Adrenal gland (tissue), 12 donors: ENCODE measurements around the gene ARHGEF2. TPM values are rescaled to one million over a fixed set of nuclear protein-coding genes. Genes with fewer than 3 reads are reported as not detected.

ENCODE experiments used
- DNase-seq, 7 donors: peaks; one replicate each; pipeline ENCODE4 v3.0.0-alpha.2; 2019 to 2020
- H3K27ac ChIP-seq, 5 donors: fragments of 200-600 bp; sonication (generic) in 4 of 5; 1 replicate in 3 of 5; 2 replicates in 2 of 5; pipeline versions ENCODE4 v1.5.1 to v1.8.0; 2016 to 2020; ENCODE audit warnings: mild to moderate bottlenecking in 1 of 5
- H3K27me3 ChIP-seq: fragments of 200-600 bp; 2 replicates; pipeline ENCODE4 v1.8.0; 2021
- H3K36me3 ChIP-seq, 2 donors: fragments of 200-600 bp; replicated peaks in 1 of 2; 1 replicate in 1 of 2; 2 replicates in 1 of 2; pipeline versions ENCODE4 v1.5.1 to v1.8.0; 2018 to 2022
- H3K4me1 ChIP-seq, 2 donors: fragments of 200-600 bp; replicated peaks in 1 of 2; 1 replicate in 1 of 2; 2 replicates in 1 of 2; pipeline versions ENCODE4 v1.5.1 to v1.8.0; 2018 to 2021
- H3K4me3 ChIP-seq, 4 donors: fragments of 200-600 bp; sonication (generic) in 3 of 4; one replicate each; pipeline ENCODE4 v1.5.1; 2016 to 2018
- H3K9me3 ChIP-seq, 3 donors: fragments of 200-600 bp; sonication (generic) in 1 of 3; replicated peaks in 1 of 3; 1 replicate in 2 of 3; 2 replicates in 1 of 3; pipeline versions ENCODE4 v1.5.1 to v1.8.0; 2016 to 2021
- POLR2A ChIP-seq, 2 donors: fragments of 450-650 bp; IDR thresholded peaks; one replicate each; pipeline ENCODE4 v1.6.1; 2017; ENCODE audit warnings: antibody characterized with exemption in 2 of 2, mild to moderate bottlenecking in 2 of 2, moderate library complexity in 1 of 2
- WGBS, 4 donors: extraction: QIAGEN DNeasy Blood & Tissue Kit in 2 of 4; methylation state at CpG; one replicate each; pipeline versions ENCODE4 v1.1.5 to v1.1.7; 2013 to 2017; 5-methylcytosine and 5-hydroxymethylcytosine counted together
- intact Hi-C, 2 donors: fragments of 100-400 bp; cut with DNase I; formaldehyde crosslinking; loops; one replicate each; pipeline versions ENCODE4 v1.14.1 to v1.15.0; 2022 to 2023
- polyA plus RNA-seq, 3 donors: library from polyadenylated mRNA; stranded (reverse); fragments of 200-250 nt in 2 of 3; fragments of 350-450 nt in 1 of 3; fragmentation: Illumina TruSeq in 1 of 3; extraction: RNeasy Lipid Tissue Mini Kit (QIAGEN cat#74804) in 1 of 3; gene quantifications; one replicate each; pipeline ENCODE4 v1.2.3, GENCODE V29; 2013 to 2014
- total RNA-seq, 9 donors: library from RNA; depleted of rRNA in 4 of 9; stranded (reverse); fragments of >200 nt in 4 of 9; fragments of 120-200 nt in 1 of 9; fragmentation: NEBNext Ultra II Directional in 1 of 9; extraction: Animal tissue kit (Norgen Biotek cat#: 25700) in 1 of 9; gene quantifications; one replicate each; pipeline versions ENCODE4 v1.1.0 to v1.2.4, GENCODE V29; 2013 to 2023
- TF ChIP-seq, protein P1 (sequence below), 6 experiments: fragments of 450-650 bp in 4 of 6; fragments of 200-600 bp in 2 of 6; sonication (generic) in 1 of 6; IDR thresholded peaks; 1 replicate in 5 of 6; 2 replicates in 1 of 6; pipeline versions ENCODE4 v1.5.1 to v1.8.0; 2016 to 2021; ENCODE audit warnings: antibody characterized with exemption in 6 of 6, mild to moderate bottlenecking in 2 of 6, moderate library complexity in 1 of 6
- donor health status: healthy with polysubstance abuse.
- donor health status: Bipolar disorder and iron deficiency.
- donor health status: DM: yes; HTN: yes; CAD: no.
- donor health status: DM: no; HTN: no; CAD: no.
- donor health status: DM: no; HTN: no; CAD: no.
- donor health status: DM: yes; HTN: yes; CAD: no.

Gene ARHGEF2
- total and polyA plus RNA-seq, 12 donors, result 7.6 to 41.3 (median 29.8) TPM

- H3K4me3 ChIP-seq, result no peak within 1 kb of the TSS
- intact Hi-C loops, result loop anchor here (2.0 to 10.0 kb wide), 3 partner anchors 48 to 126 kb away; partner anchors contain the start of gene RAB25 (in 1 of the 2)
Measured at GRCh38 chr1:155940993-155941844, 37.1 kb downstream of the ARHGEF2 start, which contains the start of gene RXFP4. RXFP4 (plus strand) TSS chr1:155941638; CDS start chr1:155941710, 72 bp downstream.

GRCh38 chr1:155940482-155940992, 37.8 kb downstream of the ARHGEF2 start:
- no peak overlapping the region for H3K4me3 ChIP-seq
- peak; percentile 61 to 80 (median 71) for DNase-seq
- no peaks in the 10 kb centered on the region for H3K27me3 ChIP-seq
- no peaks in the 10 kb centered on the region for H3K36me3 ChIP-seq
- intact Hi-C loops, result loop anchor here (2.0 to 10.0 kb wide), 3 partner anchors 48 to 127 kb away; partner anchors contain the start of gene RAB25 (in 1 of the 2)
- peaks cover 19 to 35% of the 10 kb centered on the region in 2 donors for H3K4me1 ChIP-seq
- peak overlapping the region in 4 of 5 donors; percentile 29 to 86 (median 55) for H3K27ac ChIP-seq
- 42 to 64% (median 48%) methylated on average over 4 of the region's 4 CpGs for WGBS, 4 donors
- no peaks in the 10 kb centered on the region for H3K9me3 ChIP-seq
- TF ChIP-seq POLR2A (IDR thresholded peaks at IDR 0.05), result no peak
- TF ChIP-seq, protein P1, sequence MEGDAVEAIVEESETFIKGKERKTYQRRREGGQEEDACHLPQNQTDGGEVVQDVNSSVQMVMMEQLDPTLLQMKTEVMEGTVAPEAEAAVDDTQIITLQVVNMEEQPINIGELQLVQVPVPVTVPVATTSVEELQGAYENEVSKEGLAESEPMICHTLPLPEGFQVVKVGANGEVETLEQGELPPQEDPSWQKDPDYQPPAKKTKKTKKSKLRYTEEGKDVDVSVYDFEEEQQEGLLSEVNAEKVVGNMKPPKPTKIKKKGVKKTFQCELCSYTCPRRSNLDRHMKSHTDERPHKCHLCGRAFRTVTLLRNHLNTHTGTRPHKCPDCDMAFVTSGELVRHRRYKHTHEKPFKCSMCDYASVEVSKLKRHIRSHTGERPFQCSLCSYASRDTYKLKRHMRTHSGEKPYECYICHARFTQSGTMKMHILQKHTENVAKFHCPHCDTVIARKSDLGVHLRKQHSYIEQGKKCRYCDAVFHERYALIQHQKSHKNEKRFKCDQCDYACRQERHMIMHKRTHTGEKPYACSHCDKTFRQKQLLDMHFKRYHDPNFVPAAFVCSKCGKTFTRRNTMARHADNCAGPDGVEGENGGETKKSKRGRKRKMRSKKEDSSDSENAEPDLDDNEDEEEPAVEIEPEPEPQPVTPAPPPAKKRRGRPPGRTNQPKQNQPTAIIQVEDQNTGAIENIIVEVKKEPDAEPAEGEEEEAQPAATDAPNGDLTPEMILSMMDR (IDR thresholded peaks at IDR 0.05), result no peak

More at GRCh38 chr1:155940993-155941844, 37.1 kb downstream of the ARHGEF2 start, which contains the start of gene RXFP4:
- Histone ChIP-seq H3K9me3 (no peaks in the 10 kb centered on the region), H3K36me3 (no peaks in the 10 kb centered on the region), H3K27me3 (no peaks in the 10 kb centered on the region), H3K4me1 (peaks cover 19 to 35% of the 10 kb centered on the region in 2 donors), H3K27ac (peak within 1 kb of the TSS in 4 of 5 donors; percentile 29 to 86 (median 55))
- 58 to 68% (median 62%) methylated on average over 7 to 11 of the region's 11 CpGs for WGBS, 4 donors
- no peak for TF ChIP-seq POLR2A (IDR thresholded peaks at IDR 0.05)
- TF ChIP-seq, protein P1 (IDR thresholded peaks at IDR 0.05), result no peak
- no peak for DNase-seq

GRCh38 chr1:155938220-155938627, 40.1 kb downstream of the ARHGEF2 start:
- Histone ChIP-seq H3K4me1 (peaks cover 23 to 45% of the 10 kb centered on the region in 2 donors), H3K27ac (peak overlapping the region in 3 of 5 donors; percentile 4 to 54 (median 19)), H3K9me3 (no peaks in the 10 kb centered on the region), H3K36me3 (no peaks in the 10 kb centered on the region), H3K27me3 (no peaks in the 10 kb centered on the region), H3K4me3 (no peak overlapping the region)
- TF ChIP-seq POLR2A (IDR thresholded peaks at IDR 0.05), result no peak
- TF ChIP-seq, protein P1 (IDR thresholded peaks at IDR 0.05), result peak; percentile 38 to 95 (median 72)
- intact Hi-C loops, result no loop called here
- 0% methylated on average over 1 of the region's 1 CpG for WGBS, 4 donors
- peak in 5 of 7 donors; percentile 53 to 66 (median 54) for DNase-seq
